D721Med (cell line): Measurements from ENCODE around the gene PNMA6A.
"Not testable (repeated sequence)": the region's sequence is repeated elsewhere in the genome, so short reads cannot be mapped to it uniquely, and the experiment has no call there.

ENCODE experiments used
- DNase-seq: peaks from one replicate; pipeline ENCODE4 v3.0.0; 2011; ENCODE audit warnings: low spot score; ENCODE audit not compliant: insufficient read length
- FAIRE-seq: peaks from 2 replicates; lab custom pipeline; 2011; peaks lifted over from hg19 to GRCh38; lab: Jason Lieb, UNC
- CTCF ChIP-seq: IDR thresholded peaks from 2 replicates; pipeline ENCODE4 v1.5.1; 2012; ENCODE audit warnings: mild to moderate bottlenecking, control low read depth; ENCODE audit not compliant: insufficient read depth; ENCODE audit errors: missing control alignments

The PNMA6A gene

GRCh38 chrX:153071909-153072583 lies at the start of gene PNMA6A:
TSS of gene PNMA6A (plus strand) at chrX:153072454. CDS start at chrX:153073063, 609 bp downstream.
- DNase-seq, FAIRE-seq: not testable (repeated sequence)

DNA sequence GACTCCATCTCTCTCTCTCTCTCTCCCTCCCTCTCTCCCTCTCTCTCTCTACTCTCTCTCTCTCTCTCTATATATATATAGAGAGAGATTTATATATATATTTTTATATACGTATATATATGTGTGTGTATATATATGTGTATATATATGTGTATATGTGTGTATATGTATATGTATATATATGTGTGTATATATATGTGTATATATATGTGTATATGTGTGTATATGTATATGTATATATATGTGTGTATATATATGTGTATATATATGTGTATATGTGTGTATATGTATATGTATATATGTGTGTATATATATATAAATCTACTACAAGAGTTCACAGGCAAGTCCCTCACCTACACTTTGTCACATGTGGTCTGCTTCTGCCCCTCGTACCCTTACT lies 45.8 kb upstream of the PNMA6A start:
- not testable (repeated sequence) for FAIRE-seq, DNase-seq

DNA sequence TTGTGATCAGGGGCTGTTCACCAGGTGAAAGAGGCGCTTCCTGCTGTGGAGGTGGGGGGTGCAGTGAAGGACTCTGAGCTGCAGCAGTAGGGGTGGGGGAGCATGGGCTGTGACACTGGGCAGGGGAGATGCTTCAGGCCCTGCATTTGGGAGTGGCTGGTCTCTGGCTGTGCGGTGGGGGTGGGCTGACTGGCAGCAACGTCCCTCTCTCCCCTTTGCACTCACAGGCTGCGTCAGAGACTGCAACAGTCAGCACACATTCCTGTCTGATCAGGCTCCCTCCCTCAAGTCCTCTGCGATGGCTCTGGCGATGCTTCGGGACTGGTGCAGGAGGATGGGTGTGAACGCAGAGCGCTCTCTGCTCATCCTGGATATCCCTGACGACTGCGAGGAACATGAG lies 43.8 kb upstream of the PNMA6A start:
- not testable (repeated sequence) for FAIRE-seq, DNase-seq

DNA sequence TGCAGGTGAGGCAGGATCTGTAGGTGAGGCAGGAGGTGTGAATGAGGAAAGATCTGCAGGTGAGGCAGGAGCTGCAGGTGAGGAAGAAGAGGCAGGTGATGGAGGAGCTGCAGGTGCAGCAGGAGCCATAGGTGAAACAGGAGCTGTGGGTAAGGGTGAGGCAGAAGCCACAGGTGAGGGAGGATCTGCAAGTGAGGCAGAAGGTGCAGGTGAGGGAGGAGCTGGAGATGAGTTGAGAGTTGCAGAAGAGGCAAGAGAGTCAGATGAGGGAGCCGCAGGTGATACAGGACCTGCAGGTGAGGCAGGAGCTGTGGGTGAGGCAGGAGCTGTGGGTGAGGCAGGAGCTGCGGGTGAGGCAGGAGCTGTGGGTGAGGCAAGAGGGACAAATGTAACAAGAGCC lies 43.1 kb upstream of the PNMA6A start:
- FAIRE-seq = no peak
- DNase-seq = no peak
- TF ChIP-seq CTCF = no peak

DNA sequence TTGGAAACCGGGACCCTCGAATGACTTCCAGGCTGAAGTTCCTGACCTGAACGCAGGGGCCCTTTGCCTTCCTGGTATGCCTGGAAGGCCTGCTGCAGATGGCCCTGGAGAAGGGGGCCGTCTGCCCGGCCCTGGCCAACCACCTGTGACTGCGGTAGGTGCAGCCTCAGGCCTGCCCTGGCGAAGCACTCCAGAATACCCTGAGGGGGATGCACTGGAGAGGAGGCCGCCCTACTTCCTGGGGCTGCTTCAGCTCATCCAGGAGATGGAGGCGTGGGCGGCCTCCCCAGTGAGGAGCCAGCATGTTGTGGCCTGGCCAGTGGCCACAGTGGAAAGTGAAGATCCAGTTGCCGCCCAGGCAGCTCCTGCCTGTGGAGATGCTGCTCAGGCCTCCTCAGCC lies 42.4 kb upstream of the PNMA6A start:
- no peak for FAIRE-seq
- no peak for TF ChIP-seq CTCF

DNA sequence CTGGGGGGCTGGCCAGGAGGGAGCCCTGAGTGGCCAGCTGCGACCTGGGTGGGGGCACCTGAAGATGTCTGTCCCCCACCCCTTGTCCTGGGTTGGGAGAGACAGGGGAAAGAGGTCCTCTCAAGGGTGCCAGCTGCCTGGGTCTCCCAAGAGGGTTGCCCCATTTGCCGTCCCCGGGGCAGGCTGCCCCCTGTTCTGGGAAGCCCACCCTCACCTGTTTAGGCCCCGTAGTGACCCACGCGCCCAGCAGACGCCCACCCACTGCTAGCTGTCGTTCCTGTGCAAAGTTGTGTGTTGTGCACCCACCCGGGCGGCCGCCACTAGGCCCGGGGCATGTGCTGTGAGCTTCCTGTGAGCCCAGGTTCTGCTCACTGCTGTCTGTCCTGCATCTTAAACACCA lies 41.5 kb upstream of the PNMA6A start:
- no peak for TF ChIP-seq CTCF
- no peak for DNase-seq
- FAIRE-seq = no peak

More for the DNA sequence above, 42.4 kb upstream of the PNMA6A start:
- no peak for DNase-seq

DNA sequence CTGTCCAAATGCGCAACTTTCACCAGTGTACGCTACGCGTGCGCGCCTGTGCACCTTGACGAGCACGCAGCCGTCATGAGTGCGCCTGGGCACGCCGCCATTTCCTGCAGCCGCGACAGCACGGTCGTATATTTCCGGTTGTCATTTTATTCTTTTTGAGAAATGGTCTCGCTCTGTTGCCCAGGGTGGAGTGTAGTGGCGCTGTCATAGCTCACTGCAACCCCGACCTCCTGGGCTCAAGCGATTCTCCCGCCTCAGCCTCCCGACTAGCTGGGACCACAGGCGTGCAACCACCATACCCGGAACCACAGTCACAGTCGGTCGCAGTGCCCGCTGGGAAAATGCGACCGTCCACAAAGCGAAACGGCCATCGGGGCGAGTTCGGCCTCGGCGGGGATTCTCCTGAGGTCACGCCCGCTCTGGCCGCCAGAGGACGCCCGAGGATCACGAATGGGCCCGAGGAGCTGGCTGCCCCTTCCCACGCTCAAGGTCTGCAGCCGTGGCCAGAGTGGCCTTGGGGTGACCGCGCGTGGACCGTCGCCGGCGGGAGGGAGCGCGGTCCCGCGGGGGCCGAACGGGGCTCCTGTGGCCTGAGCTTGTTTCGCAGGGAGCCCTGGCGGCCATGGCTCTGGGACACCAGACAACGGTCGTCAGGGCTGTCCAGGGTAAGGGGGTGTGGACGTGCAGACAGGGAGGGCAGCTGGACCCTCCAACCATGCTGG lies 39.7 kb upstream of the PNMA6A start:
- peak; percentile 66 for TF ChIP-seq CTCF
- DNase-seq (peak; percentile 46), FAIRE-seq (no peak)

GRCh38 chrX:153049093-153049492 lies 23.2 kb upstream of the PNMA6A start:
- DNase-seq (no peak), FAIRE-seq (no peak)
- TF ChIP-seq CTCF = no peak
